ENCODE measurements around the gene TP53I11.

TP53I11 gene

GRCh38 chr11:44955015-44955738 lies 4.5 kb upstream of the TP53I11 start:
- DNase-seq = no peak

DNA sequence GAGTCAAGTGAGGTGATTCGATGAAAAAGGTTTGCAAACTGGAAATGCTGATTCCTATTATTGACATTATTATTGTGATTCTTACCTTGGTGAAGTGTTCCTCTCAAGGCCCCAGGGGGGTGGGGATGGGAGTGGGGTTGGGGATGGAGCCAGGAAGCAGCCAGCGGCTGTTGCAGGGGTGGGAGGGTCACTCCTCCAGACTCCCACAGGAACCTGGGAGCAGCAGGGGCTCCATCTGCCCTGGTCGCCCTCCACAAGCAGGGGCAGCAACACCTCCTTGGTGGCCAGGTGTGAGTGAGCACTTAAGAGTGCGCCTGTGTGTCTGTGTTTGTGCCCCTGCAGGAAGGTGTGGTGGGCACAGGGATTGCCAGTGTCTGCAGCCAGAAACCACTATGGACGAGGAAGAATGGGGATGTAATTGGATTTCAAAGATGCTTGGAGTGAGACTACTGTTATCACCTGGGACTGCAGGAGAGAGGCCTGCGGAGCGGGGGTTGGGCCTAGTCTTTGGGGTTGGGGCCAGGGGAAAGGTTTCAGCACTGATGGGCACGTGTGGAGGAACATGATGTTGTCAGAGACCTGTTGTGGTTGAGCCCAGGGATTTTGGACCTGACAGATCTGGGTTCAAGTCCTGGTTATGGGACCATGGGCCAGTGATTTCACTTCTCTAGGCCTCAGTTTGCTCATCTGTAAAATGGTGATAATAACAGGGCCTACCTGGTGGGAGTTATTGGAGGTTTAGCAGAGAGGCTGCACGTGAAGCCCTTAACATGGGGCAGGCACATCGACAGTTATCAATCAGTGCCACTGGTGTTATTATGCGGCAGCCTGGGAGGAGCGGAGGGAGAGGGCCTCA lies 3.6 kb upstream of the TP53I11 start:
- no peak for DNase-seq

DNA sequence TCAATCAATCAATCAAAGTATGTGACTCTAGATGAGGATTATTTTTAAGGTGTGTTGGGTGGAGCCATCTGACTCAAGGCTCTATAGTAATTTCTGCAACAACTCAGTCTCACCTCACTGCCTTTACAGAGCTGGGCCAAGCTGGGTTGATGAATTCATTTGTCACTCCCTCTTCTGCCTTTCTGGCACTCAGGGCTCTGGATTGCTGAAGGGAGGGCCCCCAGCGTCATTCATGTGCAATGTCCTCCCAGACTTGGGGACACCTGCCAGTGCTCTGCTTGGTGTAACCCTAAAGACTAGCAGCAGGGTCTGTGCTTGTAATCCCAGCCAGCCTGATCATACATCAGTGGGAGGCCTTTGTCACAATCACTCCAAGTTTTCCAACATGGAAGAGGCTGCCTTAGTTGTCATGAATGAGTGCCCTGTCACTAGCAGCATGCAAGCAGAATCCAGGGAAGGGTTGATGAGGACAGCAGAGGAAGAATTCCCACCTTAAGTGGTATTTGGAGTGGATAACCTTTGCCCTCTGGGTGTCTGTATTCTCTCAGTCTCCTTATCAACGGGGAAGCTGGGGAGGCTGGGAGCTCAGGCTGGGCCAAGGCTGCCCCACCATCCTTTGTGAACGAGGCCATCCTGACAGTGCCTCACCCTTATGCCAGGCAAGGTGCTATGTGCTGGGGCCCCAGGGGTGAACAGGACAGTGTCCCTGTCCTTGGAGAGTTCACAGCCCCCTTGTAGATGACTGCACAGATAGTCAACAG lies 2.0 kb upstream of the TP53I11 start:
- no peak for DNase-seq

GRCh38 chr11:44952082-44952481 lies 1.4 kb upstream of the TP53I11 start:
- no peak for DNase-seq

- peak in 1 of 5 experiments; percentile 17 for DNase-seq
Observed at GRCh38 chr11:44950031-44950624, 555 bp downstream of the TP53I11 start.

DNA sequence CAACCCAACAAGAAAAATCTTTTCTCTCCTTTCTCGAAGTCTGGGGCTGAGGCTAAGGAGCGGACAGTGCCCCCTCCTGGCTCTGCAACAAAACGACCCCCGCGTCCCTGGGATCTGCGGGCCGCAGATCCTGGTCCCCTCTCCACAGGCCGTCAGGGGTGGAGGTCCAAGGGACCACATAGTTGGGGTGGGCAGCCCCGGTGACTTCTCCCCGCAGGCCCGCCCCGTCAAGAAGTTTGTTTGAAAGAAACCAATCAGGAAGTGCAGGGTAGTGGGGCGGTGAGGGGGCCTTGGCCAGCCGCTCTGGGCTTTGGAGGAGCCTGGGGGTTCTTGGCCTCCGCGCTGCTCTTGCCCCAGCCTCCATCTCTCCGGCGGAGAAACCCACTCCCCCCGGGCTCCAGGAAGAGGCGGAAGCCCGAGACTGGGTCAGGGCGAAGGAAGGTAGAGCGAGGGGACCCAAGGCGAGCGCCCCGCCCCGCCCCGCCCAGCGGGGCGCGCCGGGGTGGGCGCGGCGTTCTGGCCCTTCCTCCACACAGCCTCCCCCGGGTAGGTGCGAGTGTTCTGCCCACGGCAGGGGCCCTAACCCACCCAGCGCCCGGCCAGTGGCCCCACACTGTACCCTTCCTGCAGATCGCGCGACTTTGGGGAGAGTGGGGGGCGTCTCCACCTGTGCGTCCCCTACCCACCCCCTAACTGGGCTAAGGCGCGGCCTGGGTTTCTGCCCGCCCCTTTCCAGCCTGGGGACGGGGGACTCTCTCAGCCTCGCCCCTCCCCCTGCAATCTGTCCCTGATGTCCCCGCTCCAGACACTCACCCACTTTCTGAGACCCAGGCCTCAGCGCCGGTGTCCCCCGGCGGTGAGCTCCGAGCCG lies 1.3 kb downstream of the TP53I11 start:
- DNase-seq = peak in 1 of 5 experiments; percentile 17

DNA sequence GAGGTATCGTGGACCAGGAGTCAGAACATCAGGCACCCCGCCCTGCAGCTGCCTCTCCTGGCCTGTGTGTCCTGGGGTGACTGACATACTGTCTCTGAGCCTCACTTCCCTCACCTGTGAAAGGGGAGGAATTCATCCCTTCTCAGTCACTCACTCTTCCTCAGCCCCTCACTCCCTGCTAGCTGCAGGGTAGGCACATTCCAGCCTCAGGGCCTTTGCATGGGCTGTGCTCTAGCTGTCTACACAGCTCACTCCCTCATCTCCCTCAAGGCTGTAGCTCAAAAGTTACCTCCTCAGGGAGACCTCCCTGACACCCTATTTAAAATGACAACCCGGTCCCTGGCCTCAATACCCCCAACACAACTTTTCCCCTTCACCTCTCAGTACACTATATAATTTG lies 2.5 kb downstream of the TP53I11 start:
- DNase-seq = no peak

DNA sequence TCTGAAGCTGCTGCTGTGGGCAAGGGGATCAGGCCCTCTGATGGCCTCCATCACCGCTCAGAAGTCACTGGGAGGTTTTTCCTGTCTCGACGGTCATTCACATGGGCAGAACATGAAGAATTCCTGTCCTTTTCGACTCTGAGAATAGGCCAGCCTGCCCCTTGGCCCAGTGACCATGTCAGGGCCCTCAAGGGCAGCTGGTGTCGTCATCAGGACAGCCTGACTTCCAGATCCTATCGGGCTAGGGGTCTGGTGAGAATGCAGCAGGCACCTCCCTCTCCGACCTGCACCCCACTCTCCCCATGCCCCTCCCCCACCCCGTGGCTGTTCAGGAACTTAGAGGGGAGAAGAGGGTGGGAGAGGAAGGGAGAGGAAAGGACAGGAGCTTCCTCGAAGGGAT lies 3.6 kb downstream of the TP53I11 start:
- no peak for DNase-seq

GRCh38 chr11:44946263-44946662 lies 4.4 kb downstream of the TP53I11 start:
- DNase-seq = no peak

DNA sequence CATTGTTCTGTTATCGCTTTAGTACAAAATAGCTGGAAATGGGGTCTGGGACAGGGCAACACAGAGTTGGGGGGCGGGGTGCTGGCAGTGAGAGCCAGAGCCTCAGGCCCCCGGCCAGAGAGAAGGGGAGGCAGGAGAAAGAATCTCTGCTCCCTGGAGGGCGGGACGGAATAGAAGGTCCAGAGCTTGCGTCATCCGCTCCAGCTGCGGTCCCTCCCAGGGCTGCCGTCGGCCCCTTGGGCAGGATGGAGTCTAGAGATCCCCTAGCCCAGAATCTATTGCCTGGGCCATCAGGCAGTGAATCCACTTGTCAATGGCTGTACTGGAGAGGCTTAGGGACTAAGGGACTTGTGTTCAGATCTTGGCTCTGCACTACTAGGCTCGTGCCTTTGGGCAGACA lies 5.0 kb downstream of the TP53I11 start:
- no peak for DNase-seq

DNA sequence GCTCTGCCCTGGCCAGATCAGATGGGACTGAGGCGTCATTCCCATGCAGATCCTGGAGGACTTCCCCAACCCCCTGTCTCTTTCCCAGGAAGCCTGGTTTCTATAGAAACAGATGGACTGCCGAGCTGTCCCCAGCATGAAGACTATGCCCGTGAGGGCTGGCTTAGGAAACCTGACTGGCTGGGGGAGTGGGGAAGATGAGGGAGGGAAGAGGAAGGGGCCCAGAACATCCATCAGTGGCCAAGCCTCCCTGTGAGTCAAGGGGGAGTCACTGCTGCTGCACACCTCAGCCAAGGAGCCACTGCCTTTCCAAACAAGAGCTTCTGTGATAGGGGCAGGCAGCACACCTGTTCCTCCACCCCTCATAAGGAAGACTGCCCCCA lies 5.8 kb downstream of the TP53I11 start:
- DNase-seq = no peak

DNA sequence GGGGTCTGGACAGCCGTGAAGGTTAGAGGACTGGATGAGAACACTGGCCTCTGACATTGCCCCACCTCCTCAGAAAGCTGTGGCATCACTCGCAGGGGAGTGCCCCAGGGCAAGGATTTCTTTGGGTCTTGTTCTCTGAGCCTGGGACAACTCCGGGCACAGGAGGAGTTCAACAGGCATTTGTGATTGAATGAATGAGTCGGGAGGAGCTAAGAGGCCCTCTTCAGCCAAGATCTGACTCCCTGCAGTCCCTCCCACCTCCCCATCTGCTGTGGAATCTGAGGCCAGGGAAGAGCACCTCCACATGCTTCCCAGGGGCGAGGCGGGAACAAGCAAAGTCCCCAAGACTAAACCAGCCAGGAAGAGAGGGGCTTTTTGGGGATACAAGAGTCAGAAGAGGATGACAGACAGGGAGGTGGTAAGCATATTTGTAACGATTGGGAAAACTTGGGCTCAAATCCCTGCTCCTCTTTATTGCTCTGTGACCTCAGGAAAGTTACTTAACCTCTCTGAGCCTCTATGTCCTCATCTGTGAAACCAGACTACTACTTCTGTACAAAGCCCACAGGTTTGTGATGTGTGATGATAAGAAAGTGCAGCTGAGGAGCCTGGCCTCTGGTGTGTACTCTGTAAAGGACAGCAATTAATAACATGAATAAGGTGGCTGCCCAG lies 6.4 kb downstream of the TP53I11 start:
- DNase-seq = no peak

- no peak for DNase-seq
Observed at GRCh38 chr11:44943696-44944095, 7.0 kb downstream of the TP53I11 start.

GRCh38 chr11:44943118-44943517 lies 7.6 kb downstream of the TP53I11 start:
- DNase-seq = no peak

GRCh38 chr11:44942029-44942955 lies 8.4 kb downstream of the TP53I11 start:
- peak in 1 of 5 experiments; percentile 36 for DNase-seq

DNA sequence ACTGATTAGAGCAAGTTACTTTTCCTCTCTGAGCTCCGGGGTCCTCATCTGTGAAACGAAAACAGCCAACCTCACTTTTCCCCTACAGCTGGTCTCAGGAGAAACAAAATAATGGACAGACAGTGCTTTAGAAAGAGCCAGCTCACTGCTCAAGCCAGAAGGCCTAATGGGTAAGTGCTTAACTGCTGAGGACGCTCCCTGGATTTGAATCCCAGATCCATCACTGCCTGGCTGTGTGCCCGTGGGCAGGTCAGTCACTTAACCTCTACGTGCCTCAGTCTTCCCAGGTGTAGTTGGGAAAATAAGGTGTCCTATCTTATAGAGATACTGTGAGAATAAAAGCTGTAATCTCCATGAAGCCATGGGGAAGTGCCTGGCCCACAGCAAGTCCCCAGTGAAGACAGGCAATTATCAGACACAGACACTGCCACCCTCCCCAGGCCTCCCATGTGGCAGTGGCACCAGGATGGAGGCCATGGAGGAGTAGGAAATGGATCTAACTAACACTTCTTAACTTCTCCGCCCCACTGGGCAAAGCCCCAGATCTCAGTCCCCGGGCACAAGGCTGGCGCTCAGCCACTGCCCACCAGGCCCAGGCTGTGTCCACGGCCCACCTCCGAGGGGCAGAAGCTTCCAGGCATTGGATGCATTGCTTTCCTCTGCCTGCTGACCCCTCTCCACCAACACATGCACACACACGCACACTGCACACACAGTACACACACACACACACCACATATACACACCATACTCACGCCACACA lies 9.2 kb downstream of the TP53I11 start:
- DNase-seq = no peak

DNA sequence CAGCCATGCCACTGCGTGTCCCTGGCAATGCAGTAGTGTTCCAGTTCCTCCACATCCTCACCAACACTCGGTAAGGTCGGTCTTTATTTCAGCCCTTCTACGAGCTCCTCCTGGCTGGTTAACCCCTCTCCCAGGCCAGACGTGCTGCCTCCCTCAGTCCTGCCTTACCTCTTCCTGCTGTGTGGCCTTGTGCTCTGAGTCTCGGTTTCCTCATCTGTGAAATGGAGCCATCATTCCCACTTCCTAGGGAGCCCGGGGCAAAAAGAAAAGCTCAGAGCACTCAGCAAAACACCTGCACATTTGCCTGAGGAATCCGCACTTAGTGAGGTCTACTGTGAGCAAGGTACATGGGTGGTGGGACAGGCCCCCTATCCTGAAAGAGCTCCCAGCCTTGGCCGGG lies 9.8 kb downstream of the TP53I11 start:
- DNase-seq = no peak

GRCh38 chr11:44940404-44940803 lies 10.3 kb downstream of the TP53I11 start:
- no peak for DNase-seq

DNA sequence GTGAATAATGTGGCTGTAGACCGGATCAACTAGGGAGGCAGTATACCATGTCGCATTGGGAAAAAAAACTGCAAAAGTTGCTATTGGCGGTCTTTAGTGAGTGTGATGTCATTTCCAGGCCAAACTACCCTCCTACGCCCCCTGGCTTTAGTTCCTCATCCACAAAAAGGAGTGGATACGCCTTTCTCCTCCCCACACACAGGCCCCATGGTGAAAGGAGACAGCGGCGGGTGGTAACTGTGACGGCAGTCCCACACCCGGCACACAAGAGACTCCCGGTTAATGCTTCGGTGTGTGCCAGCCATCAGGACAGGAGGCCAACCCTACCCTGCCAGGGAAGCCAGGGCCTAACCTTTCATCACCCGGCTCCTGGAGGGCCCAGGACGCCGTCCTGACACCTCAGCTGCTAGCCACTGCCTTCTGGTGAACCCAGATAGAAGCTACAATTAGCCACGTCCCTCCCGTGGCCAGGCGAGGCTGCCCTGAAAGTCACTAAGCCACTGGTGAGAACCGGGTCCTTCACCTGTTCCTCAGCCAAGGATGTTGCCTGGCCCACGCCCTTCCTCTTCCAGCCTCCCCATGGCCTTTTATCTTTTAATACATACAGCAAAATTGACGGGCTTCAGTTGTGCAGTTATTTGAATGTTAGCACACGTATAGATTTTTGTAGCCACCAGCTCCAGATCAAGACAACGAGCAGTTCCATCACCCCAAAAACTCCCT lies 10.8 kb downstream of the TP53I11 start:
- no peak for DNase-seq

Data from T-helper 2 cell (primary cell).